ENCODE data around the gene TFPI2.

The TFPI2 gene

DNA sequence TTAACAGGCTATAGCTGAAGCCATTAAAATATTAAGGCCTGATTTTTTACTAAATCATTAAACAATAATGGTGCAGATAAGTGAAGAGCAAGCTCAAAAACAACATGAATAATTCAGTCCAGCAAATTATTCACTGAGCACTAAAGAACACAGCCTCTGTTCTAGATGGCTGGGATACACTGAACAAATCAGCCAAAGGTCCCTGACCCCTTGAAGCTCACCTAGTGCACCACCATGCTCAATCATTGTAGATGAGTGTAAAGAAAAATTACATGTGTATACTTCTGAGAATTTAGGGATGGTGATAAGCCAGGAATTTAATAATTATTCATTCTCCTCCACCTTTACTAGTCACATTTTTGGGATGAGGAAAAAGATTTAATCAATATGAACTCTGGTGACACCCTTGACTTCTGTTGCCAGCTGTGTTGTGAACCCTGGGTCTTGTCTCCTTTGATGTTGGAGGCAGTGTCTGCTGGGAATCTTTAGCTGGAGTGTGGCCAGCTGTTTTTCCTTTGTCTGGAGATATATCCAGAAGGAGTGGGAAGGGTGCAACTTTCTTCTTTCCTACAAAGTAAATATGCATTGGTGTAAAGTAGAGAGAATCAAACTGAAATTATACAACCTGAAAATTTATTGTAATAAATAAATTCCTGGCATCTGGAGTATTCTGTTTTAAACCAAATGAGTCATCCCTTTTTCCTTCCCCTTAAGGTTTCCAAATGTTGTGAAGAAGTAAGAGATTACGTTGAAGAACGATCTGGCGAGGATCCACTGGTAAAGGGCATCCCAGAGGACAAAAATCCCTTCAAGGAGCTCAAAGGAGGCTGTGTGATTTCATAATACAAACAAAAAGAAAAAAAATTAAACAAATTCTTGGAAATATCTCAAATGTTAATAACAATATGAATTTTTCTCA is 19.8 kb upstream of the TFPI2 start:
- no peak for DNase-seq (ENCODE audit: low read depth)

DNA sequence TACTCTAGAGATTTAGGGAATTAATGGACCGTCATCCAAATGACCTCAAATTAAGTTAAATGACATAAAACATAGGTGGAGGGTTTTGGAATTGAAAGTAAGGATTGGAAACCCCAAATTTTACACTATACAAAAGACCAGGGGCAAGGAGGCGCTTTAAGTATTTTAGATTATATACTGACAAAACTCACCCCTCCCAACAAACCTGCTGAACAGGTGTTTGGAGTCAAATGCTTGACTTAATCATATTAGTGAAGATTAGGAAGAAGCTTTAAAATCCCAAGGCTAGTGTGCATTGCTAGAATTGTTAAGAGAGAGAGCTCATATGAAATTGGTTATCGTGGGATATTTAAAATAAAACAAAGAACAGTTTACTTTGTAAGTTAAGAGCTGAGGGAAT is 15.7 kb upstream of the TFPI2 start, which contains the start of gene GNGT1:
Gene GNGT1 (plus strand): TSS at position 301 of the 400 bp plus-strand sequence. CDS start 180 bp downstream, outside the sequence.
- no peak for DNase-seq (ENCODE audit: low read depth)

DNA sequence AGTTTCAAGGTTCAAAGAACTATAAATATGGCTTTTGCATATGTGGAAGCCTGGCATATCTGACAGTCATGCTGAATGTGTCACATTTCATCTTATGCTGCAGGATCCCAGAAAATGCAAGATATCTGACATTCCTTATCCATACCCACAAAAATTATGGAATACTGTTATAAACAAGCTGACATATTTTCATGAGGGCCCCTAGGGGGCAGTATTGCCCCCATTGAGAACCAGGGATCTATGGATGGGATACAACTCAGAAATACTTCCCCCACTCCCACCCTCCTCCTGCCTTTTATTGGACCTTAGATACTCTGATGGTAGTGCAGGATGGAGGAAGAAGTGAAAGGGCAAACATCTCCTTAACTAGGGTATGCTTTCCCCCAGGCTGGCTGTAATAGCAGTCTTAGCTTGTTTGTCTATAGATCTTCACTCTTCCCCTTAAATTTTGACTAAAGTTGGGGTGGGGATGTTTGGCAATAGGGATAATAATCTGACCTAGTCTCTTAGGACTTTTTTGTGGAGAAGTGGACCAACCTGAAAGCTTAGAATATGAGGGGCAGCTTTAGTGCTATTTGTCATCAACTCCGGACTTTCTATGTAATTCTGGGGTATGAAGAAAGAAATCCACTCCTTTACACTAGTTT is 12.3 kb upstream of the TFPI2 start:
- DNase-seq (ENCODE audit: low read depth): no peak

DNA sequence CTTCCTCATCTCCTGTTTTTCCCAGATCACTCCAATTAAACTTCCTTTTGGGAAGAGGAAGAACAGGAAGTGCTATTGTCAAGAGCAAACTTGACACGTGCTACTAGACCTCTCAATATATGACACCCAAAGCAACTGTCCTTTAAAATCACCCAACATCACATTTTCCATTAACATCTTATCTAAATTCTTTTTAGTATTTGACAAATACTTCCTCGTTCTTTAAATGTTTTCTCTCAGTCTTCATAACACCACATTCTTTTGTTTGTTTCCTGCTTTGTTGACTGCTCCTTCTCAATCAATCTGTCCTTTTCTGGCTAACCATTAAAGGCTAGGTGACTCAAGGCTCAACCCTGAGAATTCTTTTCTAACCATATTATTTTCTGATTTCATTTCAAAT is 7.1 kb upstream of the TFPI2 start:
- no peak for DNase-seq (ENCODE audit: low read depth)

DNA sequence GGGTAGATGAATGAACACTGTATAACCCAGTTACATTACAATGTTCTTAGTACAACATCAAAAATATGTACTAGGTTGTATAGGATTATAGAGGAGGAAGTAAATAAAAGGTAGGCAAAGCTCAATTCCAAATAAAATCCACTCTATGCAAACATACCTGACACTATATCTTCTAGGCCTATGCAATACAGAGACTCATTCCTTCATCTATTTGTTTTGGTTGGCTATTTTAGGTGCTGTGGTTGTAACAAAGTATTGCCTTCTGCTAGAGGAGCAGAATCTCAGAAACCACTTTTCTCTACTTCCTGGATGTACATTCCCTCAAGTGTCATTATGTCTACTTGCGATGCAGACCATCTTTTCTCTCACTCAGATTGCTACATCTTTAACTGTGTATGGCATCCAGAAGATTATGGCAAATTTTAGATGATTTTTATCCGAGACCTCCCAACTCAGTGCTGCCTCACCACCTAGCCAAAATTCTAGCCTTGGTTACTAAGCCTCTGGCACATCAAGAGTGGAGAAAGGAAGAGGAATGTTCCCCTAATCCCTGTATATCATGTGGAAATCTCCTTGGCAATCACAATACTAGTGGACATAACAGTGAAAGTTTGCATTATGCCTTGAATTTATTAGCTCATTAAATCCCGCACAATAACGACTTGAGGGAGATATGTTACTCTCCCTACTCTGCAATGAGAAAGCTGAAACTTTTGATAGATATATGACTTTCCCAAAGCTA is 5.5 kb upstream of the TFPI2 start:
- no peak for DNase-seq (ENCODE audit: low read depth)

DNA sequence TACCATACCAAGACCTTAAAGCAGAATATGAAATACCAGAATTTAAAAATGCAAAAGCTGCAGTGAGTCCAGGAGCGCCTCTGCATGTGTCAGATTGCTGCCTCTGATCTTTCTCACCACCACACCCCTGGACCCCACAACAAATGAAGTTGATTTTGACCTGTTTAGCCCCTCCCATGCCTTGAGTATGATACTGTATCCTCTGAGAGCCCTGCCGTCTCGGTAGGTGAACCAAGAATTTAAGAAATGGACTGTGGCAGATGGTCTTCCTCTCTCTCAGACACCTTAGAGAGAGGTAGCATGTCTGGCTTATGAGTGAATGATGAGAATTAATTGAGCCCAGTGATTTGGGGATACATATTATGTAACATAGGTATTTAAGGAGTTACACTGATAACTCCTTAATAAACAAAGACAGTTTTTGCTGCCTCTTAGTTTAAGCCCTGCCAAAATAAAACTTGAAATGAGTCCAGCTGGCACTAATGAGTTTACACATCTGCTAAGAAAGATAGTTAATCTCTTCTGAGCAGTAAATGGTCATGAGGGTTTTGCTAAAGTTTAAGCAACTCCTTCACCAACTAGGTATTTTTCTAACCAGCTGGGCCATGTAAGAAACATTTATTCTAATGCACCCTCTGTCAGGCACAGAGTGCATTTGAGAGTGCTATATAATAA is 4.5 kb upstream of the TFPI2 start:
- DNase-seq (ENCODE audit: low read depth): no peak

DNA sequence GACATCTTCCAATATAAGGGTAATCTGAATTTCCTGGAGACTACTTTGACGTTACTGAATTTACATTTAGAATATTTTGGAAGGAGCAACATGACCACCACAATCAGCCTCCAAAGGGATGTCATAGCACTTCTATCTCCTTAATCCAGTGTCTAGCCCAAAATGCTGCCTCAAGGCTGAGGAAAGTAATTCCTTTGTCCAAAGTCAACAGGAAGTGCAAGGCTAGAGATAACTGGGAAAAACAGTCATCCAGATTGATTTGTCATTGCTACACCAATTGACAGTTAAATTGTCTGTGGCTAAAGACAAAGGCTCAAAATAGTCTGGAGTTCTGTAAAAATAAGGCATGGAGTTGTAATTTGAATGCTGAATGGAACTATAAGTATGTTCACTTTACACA is 3.9 kb upstream of the TFPI2 start:
- DNase-seq (ENCODE audit: low read depth): no peak

DNA sequence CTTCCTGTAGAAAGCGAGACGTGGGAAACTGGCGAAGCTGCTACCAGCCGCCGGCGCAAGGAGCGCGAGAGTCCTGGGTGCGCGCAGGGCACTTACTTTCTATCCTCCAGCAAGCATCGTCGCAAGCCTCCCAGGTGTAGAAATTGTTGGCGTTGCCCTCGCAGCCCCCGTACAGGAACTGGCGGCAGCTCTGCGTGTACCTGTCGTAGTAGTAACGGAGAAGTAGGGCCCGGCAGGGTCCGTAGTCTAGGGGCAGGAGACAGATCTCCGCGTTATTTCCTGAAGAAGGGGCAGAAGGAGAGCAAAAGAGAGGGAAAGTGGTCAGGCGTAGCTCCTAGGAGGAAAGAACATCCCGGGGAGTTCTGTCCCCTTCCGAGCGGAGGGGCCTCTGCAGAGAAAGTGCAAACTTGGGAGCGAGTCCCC is 501 bp downstream of the TFPI2 start:
- DNase-seq (ENCODE audit: low read depth): no peak

DNA sequence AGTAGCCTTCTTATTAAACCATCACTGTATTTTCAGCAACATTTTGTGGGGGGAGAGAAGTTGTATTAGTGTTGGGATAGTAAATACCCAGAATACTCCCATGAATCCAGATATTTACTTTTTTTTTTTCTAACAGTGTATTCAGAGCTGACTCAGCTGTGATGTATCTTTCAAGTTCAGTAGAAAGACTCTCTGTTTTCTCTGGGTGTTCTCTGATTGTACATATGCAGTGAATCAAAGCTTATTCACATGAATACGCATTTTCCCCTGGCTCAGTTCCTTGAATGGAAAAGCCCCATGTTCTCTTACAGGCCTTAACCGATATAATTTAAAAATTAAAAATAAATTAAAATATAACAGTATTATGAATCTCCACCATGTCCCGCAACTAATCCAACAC is 1.3 kb downstream of the TFPI2 start:
- no peak for DNase-seq (ENCODE audit: low read depth)

DNA sequence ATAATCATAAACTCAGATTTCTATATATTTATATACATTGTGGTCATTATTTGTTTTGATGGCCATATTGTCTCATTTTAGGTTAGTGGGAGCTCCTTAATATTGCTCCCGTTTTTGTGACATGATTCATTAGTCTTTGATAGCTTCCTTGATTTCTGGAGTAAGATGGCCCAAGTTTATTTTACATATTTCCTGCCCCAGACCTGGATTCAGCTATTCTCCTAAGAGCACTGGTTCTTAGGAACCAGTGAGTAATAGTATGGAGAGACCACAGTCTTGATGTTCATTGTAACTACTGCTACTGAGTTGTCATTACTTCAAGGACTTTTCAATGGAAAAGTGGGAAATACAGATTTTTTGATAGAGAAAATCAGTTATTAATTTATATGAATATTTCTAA is 6.0 kb downstream of the TFPI2 start:
- no peak for DNase-seq (ENCODE audit: low read depth)

DNA sequence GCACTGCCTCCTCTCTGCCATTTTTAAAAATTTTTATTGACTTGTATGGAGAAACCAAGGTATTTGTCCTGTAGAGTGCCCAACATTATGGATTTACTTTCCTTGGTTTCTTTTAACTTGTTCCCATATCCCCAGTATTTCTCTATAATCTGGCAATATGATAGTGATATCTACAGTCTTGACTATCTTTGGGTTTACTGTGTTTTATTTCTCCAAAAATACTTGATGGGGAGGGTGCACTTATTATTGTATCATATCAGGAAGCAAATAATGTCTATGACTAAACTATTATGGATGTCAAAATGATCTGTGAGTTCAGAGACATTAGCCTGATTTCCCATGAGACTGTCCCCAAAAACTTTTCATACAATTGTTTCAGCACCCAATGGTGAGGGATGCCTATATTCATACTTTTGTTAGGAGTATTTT is 6.6 kb downstream of the TFPI2 start:
- no peak for DNase-seq (ENCODE audit: low read depth)

DNA sequence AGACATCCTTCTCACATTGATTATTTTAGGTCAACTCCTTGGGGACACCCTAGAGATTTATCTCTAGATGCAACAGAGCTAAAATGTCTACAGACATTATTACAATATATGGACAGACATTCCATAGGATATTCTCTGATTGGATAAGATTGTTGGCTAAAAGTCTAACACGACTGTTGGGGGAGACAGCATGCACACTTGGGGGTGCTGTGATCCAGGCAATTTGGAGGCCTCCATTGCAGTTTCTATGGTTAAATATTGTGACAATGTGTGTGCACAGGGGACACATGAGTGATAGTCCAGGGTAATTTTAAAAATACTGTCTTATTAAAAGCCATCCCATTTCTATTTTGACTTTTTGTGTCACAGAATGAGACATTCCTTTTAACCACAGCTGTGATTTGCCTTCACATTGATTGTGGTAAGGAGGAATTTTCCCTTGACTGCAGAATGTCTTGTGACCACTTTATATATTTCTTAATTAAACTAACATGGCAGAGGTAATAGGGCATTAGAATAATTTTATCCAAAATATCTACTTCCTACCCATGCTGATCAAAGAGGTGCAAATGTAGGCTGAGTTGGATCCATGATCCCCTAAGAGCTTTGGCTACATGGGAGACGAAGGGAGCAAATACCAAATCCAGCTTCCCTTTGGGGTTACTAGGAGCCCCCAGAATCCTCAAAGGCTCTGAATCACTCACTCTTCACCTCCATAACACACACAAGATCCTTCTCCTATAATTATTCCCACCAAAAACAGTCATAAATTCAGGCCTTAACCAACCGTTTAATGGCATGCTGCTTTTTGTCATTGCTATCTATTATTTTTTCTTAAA is 7.3 kb downstream of the TFPI2 start:
- no peak for DNase-seq (ENCODE audit: low read depth)

DNA sequence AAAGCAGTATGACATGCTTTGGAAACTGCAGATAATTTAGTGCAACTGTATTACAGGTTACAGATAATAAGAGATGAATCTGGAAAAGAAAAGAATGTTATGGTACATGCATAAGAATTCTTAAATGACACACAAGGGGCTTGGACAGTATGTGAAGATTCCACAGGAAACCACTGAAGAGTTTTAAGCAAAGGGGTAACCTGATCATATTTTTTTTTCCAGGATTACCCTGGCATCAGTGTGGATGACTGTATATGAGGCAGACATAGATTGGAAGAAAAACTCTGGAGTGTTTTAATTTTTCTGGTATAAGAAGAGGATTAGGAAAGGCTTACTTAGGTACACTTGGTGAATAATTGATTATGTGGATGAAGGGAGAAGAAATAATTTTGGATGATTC is 8.1 kb downstream of the TFPI2 start:
- DNase-seq (ENCODE audit: low read depth): no peak

DNA sequence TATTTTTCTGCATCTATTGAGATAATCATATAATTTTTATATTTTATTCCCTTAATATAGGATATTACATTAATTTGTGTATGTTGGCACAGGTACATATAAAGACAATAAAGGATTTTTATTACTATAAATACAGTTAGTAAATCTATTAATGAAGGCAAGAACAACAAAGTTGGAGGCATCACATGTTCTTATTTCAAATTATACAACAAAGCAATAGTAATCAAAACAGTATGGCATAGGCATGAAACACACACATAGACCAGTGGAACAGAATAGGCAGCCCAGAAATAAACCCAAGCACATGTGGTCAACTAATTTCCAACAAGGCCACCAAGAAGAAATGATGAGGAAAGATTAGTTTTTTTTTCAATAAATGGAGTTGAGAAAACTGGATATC is 11.2 kb downstream of the TFPI2 start:
- DNase-seq (ENCODE audit: low read depth): no peak

DNA sequence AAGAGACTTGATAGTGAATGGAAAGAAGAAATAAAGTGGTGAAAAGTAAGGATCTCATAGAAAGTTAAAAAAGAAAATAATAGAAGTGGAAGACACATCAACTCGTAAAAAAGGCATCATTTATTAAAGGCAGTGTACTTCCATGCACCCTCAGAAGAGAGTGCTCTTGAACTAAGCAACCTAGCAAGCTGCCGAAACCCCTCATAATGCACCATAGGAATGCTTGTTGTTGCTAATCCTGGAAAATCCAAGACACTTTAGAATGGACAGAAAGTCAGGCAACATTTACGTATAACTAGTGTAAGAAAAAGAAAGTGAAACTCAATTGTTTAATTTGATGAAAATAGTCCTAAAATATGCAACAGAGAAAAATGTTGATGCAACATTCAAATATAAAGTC is 12.8 kb downstream of the TFPI2 start:
- no peak for DNase-seq (ENCODE audit: low read depth)

DNA sequence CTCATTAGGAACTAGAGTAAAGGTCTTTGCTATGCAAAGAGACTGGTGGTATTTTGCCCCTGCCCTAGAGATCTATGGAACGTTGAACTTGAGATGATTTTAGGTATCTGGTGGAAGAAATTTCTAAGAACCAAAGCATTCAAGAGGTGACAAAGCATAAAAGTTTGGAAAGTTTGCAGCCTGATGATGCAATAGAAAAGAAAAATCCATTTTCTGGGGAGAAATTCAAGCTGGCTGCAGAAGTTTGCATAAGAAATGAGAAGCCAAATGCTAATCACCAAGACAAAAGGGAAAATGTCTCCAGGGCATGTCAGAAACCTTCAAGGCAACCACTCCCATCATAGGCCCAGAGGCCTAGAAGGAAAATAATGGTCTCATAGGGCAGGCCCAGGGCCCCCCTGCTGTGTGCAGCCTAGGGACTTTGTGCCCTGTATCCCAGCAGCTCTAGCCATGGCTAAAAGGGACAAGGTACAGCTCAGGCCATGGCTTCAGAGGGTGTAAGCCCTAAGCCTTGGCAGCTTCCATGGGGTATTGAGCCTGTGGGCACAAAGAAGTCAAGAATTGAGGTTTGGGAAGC is 16.5 kb downstream of the TFPI2 start:
- no peak for DNase-seq (ENCODE audit: low read depth)

DNA sequence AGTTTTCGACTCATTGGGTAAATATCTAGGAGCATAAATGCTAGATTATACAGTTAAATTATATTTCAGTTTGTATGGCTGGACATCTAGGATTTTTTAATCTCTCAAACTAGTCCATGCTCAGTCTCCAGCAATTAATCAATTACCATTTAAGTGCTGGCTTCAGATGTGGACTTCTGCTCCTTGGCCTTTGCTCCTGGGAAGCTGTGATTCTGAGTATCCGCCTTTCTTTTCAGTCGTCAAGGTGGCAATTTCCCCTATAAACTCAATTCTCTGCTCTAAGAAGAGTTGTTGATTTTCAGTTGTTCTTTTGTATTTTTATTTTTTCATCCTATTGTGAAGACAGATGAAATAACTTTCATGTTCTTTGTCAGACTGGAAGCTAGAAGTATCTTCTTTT is 23.7 kb downstream of the TFPI2 start:
- DNase-seq (ENCODE audit: low read depth): no peak

DNA sequence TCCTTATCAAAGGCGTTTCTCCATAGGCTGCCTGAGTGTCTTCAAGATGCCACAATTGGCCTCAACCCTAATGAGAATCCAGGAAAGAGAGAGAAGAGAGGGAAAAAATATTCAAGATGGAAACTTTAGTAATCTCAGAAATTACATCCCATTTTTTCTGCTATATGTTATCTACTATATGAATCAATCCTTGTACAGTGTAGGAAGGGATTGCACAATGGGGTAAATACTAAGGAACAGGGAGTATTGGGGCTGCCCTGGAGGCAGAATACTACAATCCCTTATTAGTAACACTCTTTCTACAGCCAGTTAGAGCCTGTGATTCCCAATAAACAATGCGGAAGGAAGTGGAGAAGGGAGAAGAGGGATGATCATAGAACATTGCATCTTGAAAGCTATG is 27.9 kb downstream of the TFPI2 start:
- DNase-seq (ENCODE audit: low read depth): no peak

DNA sequence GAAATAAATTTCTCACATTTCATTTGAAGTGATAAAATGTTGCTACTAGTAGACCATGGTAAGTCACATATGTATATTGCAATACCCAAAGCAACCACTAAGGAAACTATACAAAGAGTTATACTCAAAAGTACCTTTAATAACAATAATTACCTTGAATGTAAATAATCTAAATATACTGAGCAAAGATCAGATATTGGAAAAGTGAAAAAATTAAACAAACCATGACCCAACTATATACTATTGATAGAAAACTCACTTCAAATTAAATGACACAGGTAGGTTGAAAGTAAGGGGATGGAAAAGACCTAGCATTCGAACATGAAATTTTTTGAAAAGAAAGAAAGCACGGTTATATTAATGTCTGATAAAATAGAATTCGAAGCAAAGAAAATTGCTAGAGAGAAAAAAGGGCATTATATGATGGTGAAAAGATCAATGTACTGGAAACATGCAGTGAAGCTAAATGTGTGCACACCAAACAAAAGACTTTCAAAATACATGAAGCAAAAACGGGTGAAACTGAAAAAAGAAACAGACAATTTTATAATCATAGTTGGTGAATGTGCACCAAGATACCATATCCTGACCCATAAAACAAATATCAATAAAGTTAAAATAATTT is 29.1 kb downstream of the TFPI2 start:
- DNase-seq (ENCODE audit: low read depth): no peak

DNA sequence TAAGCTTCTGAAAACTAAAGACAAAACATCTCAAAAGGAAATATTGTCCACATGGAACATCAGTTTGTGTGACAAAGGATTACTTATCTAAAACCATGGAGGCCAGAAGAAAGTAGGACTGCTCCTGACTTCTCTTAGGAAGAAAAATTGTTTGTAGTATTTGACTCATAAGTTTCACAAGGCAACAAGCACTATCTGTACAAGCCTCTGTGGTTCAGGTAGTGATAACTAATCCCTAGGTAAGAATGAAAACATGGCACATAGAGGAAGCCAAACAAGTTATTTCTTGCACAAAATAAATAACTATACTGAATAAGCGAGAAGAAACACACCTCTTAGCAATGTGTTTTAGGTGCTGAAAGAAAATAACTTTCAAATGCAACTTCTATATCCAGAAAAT is 30.3 kb downstream of the TFPI2 start:
- DNase-seq (ENCODE audit: low read depth): no peak
